Germinal center (tissue), 1 donor: ENCODE results near the gene WDR33.

Source experiments
- DNase-seq: peaks from one replicate; pipeline ENCODE4 v3.0.0; 2012; ENCODE audit warnings: mixed read lengths, low spot score

Gene WDR33

DNA sequence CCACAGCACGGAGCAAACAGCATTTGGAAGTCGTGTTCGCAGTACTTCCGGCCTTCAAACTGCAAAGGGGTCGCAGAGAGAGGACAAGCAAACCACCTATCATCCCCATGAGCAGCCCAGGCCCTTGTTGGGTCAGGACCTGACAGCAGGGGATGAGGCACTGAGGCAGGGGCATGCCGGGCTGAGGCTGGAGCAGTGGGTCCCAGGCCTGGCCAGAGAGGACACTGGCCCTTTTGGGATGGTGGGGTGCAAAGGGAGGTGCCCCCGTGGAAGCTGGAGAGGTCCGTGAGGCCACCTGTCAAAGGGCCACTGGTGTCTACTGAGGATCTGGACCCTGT is 156.2 kb downstream of the WDR33 start:
- DNase-seq: no peak

DNA sequence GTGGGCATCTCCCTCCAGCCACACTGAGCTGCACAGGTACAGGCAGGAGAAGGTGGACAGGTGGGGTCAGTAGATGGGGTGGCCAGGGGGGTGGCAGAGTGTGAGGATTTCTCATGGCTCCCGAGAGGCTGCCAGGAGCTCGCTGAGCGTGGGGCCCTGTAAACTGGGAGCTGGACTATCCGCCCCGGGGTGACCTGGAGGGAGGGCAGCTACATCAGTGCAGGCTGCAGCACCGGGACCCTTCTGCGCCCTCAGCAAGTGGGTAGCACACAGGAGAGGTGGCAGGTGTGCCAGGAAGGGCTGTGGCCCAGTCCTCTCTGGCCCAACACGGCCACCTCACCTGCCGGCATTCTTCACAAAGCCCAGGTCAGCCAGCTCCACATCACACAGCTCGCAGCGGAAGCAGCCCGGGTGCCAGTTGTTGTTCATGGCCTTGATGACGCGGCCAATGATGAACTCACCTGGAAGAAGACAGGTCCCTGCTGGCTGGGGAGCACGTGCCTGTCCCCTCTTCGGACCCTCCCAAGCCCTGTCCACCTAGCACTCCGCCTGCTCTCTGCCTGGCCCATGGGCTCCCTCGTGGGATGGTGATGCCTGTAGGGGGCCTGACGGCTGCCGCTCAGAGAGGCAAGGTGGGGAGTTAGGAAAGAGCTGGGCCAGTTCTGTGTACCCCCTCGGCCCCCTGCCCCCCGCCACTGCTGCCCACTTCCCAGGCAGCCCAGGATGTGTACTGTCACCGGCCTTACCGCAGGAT is 156.7 kb downstream of the WDR33 start:
- DNase-seq: no peak

DNA sequence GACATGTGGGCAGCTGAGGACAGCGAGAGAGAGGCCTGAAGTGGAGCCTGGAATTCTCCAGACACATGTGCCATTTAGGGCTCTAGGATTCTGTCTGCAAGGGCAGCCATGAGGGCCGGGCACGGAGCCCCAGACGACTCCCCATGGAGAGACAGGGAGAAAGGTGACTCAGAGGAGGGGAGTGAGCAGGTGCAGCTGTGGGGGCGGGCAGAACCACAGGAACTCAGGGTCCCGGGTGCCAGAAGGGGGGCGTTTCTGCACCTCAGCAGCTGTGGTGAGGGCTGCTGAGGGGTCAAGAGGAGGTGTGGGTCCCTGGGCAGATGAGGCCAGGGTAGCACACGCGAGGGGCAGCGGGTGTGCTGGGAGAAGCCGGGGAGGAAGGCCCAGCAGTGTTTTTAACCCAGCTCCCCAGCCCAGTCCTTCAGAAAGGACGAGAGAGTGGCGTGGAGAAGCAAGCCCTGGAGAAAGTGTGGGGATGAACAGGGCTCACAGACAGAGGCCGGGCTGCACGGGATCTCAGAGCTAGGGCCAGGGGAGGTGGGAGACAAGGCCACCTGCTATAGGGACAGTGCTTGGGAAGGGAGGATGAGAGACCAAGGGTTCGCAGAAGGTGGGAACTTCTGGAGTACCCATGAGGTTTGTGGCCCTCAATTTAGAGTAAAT is 157.4 kb downstream of the WDR33 start:
- DNase-seq: no peak

DNA sequence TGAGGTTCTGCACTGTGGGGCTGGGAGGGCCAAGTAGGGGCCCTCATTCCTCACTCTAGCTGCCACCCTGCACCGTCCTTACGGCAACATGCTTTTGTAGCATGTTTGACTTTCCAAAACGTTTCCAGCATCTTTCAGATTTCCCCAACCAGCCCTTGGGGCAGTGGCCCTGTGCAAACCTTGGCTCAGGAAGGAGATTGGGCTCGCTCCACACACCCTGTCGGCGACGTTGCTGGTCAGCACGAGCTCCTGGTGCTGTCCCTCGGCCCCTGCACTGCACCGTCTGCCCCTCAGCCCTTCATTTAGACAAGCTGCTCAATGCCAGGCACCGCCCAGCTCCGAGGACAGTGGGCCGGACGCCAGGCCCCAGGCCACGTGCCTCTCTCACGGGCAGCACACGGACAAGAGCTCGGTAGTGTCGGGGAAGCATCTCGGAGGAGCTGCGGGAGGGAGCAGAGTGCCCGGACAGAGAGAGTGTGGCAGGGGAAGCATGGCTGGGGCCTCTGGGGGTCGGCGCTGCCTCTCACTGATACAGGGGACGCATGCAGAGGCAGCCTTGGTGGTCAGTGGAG is 158.1 kb downstream of the WDR33 start:
- DNase-seq: no peak

DNA sequence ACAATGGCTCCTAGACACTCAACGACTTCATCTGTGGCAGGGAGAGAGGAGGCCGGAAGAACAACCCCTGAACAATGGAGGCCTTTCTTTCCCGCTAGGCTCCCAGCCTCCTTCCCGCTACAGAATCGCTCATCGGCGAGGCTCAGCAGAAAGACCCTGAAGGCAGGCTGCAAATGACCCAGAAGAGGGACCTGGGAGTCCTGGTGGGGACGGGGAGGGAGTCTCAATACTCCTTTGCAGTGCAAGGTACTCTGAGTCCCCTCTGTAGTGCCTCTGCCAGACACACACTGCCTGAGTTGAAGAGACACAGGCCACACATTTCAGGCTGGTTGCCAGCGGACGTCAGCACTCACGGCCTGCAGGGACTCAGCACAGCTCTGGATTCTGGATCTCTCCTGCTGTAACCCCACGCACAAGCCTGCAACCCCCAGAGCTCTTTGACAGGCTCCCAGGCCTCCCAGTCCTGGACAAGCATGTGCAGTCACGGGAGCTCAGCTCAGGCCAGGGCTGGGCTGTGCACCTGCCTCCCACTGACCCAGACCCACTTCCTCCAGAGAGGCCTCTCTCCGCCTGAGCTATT is 158.9 kb downstream of the WDR33 start:
- no peak for DNase-seq

DNA sequence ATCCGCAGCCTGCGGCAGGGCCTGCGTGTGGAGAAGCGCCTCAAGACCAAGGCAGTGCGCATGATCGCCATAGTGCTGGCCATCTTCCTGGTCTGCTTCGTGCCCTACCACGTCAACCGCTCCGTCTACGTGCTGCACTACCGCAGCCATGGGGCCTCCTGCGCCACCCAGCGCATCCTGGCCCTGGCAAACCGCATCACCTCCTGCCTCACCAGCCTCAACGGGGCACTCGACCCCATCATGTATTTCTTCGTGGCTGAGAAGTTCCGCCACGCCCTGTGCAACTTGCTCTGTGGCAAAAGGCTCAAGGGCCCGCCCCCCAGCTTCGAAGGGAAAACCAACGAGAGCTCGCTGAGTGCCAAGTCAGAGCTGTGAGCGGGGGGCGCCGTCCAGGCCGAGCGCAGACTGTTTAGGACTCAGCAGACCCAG is 159.6 kb downstream of the WDR33 start:
- no peak for DNase-seq
